Measurements from ENCODE around the gene ZNF195.
"Not testable (repeated sequence)": the region's sequence is repeated elsewhere in the genome, so short reads cannot be mapped to it uniquely, and the experiment has no call there.

GRCh38 chr11:3398106-3398505, 19.2 kb upstream of the ZNF195 start:
- TF ChIP-seq CTCF, POLR2A (IDR thresholded peaks at IDR 0.05): not testable (repeated sequence)
